Activated naive CD8-positive, alpha-beta T cell treated with anti-CD3 and anti-CD28 coated beads, Interleukin-2, amount 50 U/mL, for 16 hours (primary cell): Measurements from ENCODE around the gene E2F2.
A peak's percentile ranks its signal among the peaks of the same experiment; 100 is the strongest.

ENCODE experiments used
- DNase-seq: peaks from one replicate; pipeline ENCODE4 v3.0.0-alpha.2; 2020; ENCODE audit warnings: low read depth, low spot score

The E2F2 gene

GRCh38 chr1:23562137-23562876, 31.3 kb upstream of the E2F2 start:
- DNase-seq: no peak

- DNase-seq: no peak
Measured at GRCh38 chr1:23561813-23562100, 30.7 kb upstream of the E2F2 start.

- no peak for DNase-seq
Measured at GRCh38 chr1:23561076-23561812, 30.2 kb upstream of the E2F2 start.

GRCh38 chr1:23559985-23560741, 29.1 kb upstream of the E2F2 start:
- no peak for DNase-seq

GRCh38 chr1:23559136-23559984, 28.3 kb upstream of the E2F2 start, which contains the start of gene ID3:
Gene ID3 (minus strand): TSS chr1:23559501. CDS start chr1:23559426, 75 bp downstream.
- peak; percentile 83 for DNase-seq

- no peak for DNase-seq
Measured at GRCh38 chr1:23558872-23559135, 27.8 kb upstream of the E2F2 start.

GRCh38 chr1:23558140-23558871, 27.3 kb upstream of the E2F2 start:
- DNase-seq: no peak

- DNase-seq: no peak
Measured at GRCh38 chr1:23557471-23558124, 26.6 kb upstream of the E2F2 start.

GRCh38 chr1:23556635-23557470, 25.8 kb upstream of the E2F2 start:
- no peak for DNase-seq

GRCh38 chr1:23555986-23556634, 25.1 kb upstream of the E2F2 start:
- no peak for DNase-seq

GRCh38 chr1:23555270-23555985, 24.4 kb upstream of the E2F2 start:
- no peak for DNase-seq

GRCh38 chr1:23554481-23555269, 23.6 kb upstream of the E2F2 start:
- DNase-seq: peak; percentile 61

- no peak for DNase-seq
Measured at GRCh38 chr1:23554127-23554480, 23.1 kb upstream of the E2F2 start.

- DNase-seq: no peak
Measured at GRCh38 chr1:23553231-23554126, 22.4 kb upstream of the E2F2 start.

- no peak for DNase-seq
Measured at GRCh38 chr1:23551849-23552248, 20.8 kb upstream of the E2F2 start.

- DNase-seq: no peak
Measured at GRCh38 chr1:23548704-23549143, 17.7 kb upstream of the E2F2 start.
